HCT116 (cell line): ENCODE results near the gene CDON. TPM values are rescaled to one million over a fixed set of nuclear protein-coding genes. Genes with fewer than 3 reads are reported as not detected.

ENCODE experiments used
- ATAC-seq: fragments of 200-7000 bp; cut with Tn5 transposase; 2 replicates; pipeline ENCODE4 v1.9.1; 2020; ENCODE audit warnings: mild to moderate bottlenecking, moderate library complexity
- BruUV-seq: library from RNA; stranded (reverse); fragments of 400-500 nt; replicated peaks from 2 replicates; lab custom pipeline; 2021; lab: Mats Ljungman, UMichigan
- CTCF ChIA-PET: fragments of 300-600 bp; sonication (Branson Sonifier 250); formaldehyde crosslinking; loops from one replicate; lab custom pipeline; 2021; ENCODE audit warnings: antibody characterized with exemption; lab: Charles Lee
- POLR2A ChIA-PET: fragments of 300-600, 350-600 bp; sonication (Branson Sonifier 250); formaldehyde crosslinking; loops from one replicate; lab custom pipeline; 2021; ENCODE audit warnings: antibody characterized with exemption; lab: Charles Lee
- RAD21 ChIA-PET, 2 experiments: fragments of 300-600 bp; sonication (Branson Sonifier 250); formaldehyde crosslinking; loops; one replicate each; lab custom pipeline; 2023; ENCODE audit warnings: low total read pairs in 2 of 2; ENCODE audit not compliant: uncharacterized antibody in 2 of 2, unreplicated experiment in 2 of 2, low non-redundant PET in 1 of 2; lab: Charles Lee
- DNase-seq: peaks from one replicate; pipeline ENCODE4 v3.0.0-alpha.2; 2010; ENCODE audit warnings: low read depth, low spot score
- H2AFZ ChIP-seq: fragments of 200-600 bp; shearing (Covaris generic), sonication (generic); 2 replicates; pipeline ENCODE4 v1.6.1; 2017; ENCODE audit warnings: low read depth, mixed run types, mixed read lengths, antibody characterized with exemption, low read length; ENCODE audit not compliant: poor library complexity, severe bottlenecking
- H3K27ac ChIP-seq: 2 replicates; pipeline ENCODE4 v1.5.1; 2012; ENCODE audit warnings: low read depth, low read length
- H3K27me3 ChIP-seq: fragments of 200-600 bp; sonication (generic); 2 replicates; pipeline ENCODE4 v1.6.1; 2016; ENCODE audit warnings: mixed run types, low read length, mixed read lengths; ENCODE audit not compliant: insufficient read depth
- H3K36me3 ChIP-seq, 2 experiments: fragments of 200-500 bp in 1 of 2; fragments of 200-600 bp in 1 of 2; sonication (Bioruptor generic) in 1 of 2; sonication (generic) in 1 of 2; 2 replicates each; pipeline versions ENCODE4 v1.5.1 to v1.6.1; 2014 to 2016; ENCODE audit warnings: low read length in 2 of 2, inconsistent platforms in 1 of 2, mixed read lengths in 1 of 2, mixed run types in 1 of 2; ENCODE audit not compliant: insufficient read depth in 2 of 2, control insufficient read depth in 1 of 2
- H3K4me1 ChIP-seq, 2 experiments: fragments of 200-600 bp in 1 of 2; sonication (generic) in 1 of 2; 2 replicates each; pipeline versions ENCODE4 v1.5.1 to v1.6.1; 2012 to 2017; ENCODE audit warnings: low read length in 2 of 2, inconsistent platforms in 1 of 2, mild to moderate bottlenecking in 1 of 2, mixed read lengths in 1 of 2, mixed run types in 1 of 2, moderate library complexity in 1 of 2; ENCODE audit not compliant: insufficient read depth in 2 of 2, control insufficient read depth in 1 of 2
- H3K4me2 ChIP-seq: fragments of 200-600 bp; sonication (generic); 2 replicates; pipeline ENCODE4 v1.6.1; 2017; ENCODE audit warnings: mixed run types, low read length, mixed read lengths
- H3K4me3 ChIP-seq, 2 experiments: fragments of 200-600 bp in 1 of 2; sonication (generic) in 1 of 2; replicated peaks in 1 of 2; 2 replicates each; pipeline ENCODE4 v1.5.1; 2011 to 2016; ENCODE audit warnings: low read length in 2 of 2, control low read depth in 1 of 2, low read depth in 1 of 2, mild to moderate bottlenecking in 1 of 2, mixed read lengths in 1 of 2, mixed run types in 1 of 2
- H3K79me2 ChIP-seq: fragments of 200-600 bp; sonication (generic); 2 replicates; pipeline ENCODE4 v1.6.1; 2017; ENCODE audit warnings: mild to moderate bottlenecking, mixed run types, low read length, moderate library complexity, mixed read lengths; ENCODE audit not compliant: insufficient read depth
- H3K9ac ChIP-seq: fragments of 200-600 bp; sonication (generic); 2 replicates; pipeline ENCODE4 v1.6.1; 2016; ENCODE audit warnings: low read length, mixed read lengths
- H3K9me2 ChIP-seq: fragments of 200-600 bp; sonication (generic), shearing (Covaris generic); 2 replicates; pipeline ENCODE4 v1.6.1; 2017; ENCODE audit warnings: mixed run types, mild to moderate bottlenecking, moderate library complexity; ENCODE audit not compliant: insufficient read depth
- H3K9me3 ChIP-seq, 2 experiments: fragments of 200-500 bp in 1 of 2; fragments of 200-600 bp in 1 of 2; sonication (Bioruptor generic) in 1 of 2; sonication (generic) in 1 of 2; 2 replicates each; pipeline ENCODE4 v1.6.1; 2014 to 2017; ENCODE audit warnings: low read length in 2 of 2, mixed read lengths in 2 of 2, inconsistent platforms in 1 of 2, low read depth in 1 of 2, mild to moderate bottlenecking in 1 of 2, mixed run types in 1 of 2, moderate library complexity in 1 of 2; ENCODE audit not compliant: control insufficient read depth in 1 of 2, insufficient read depth in 1 of 2
- H4K20me1 ChIP-seq: fragments of 200-600 bp; sonication (generic), shearing (Covaris generic); 2 replicates; pipeline ENCODE4 v1.6.1; 2017; ENCODE audit warnings: mixed run types, mild to moderate bottlenecking, moderate library complexity; ENCODE audit not compliant: insufficient read depth
- CBX3 ChIP-seq: IDR thresholded peaks from 2 replicates; pipeline ENCODE4 v1.6.1; 2012; ENCODE audit warnings: low read depth
- CEBPB ChIP-seq: IDR thresholded peaks from 2 replicates; pipeline ENCODE4 v1.6.1; 2012; ENCODE audit warnings: low read depth
- CTCF ChIP-seq, 3 experiments: fragments of 200-600 bp in 1 of 3; sonication (generic) in 1 of 3; IDR thresholded peaks in 2 of 3; conservative IDR thresholded peaks in 1 of 3; 2 replicates each; pipeline ENCODE4 v1.5.1; 2012 to 2017; ENCODE audit warnings: low read depth in 2 of 3, low read length in 2 of 3, antibody characterized with exemption in 1 of 3, borderline replicate concordance in 1 of 3, control low read depth in 1 of 3, mild to moderate bottlenecking in 1 of 3, mixed read lengths in 1 of 3, mixed run types in 1 of 3, moderate library complexity in 1 of 3; ENCODE audit not compliant: insufficient read depth in 1 of 3
- EGR1 ChIP-seq: IDR thresholded peaks from 2 replicates; pipeline ENCODE4 v1.6.1; 2012; ENCODE audit warnings: low read depth
- EZH2phosphoT487 ChIP-seq: fragments of 200-600 bp; IDR thresholded peaks from 2 replicates; pipeline ENCODE4 v1.6.1; 2018; ENCODE audit warnings: antibody characterized with exemption, borderline replicate concordance
- FOSL1 ChIP-seq: IDR thresholded peaks from 2 replicates; pipeline ENCODE4 v1.6.1; 2012; ENCODE audit warnings: low read depth
- MAX ChIP-seq: IDR thresholded peaks from 2 replicates; pipeline ENCODE4 v1.6.1; 2012
- POLR2A ChIP-seq: IDR thresholded peaks from 2 replicates; pipeline ENCODE4 v1.7.0; 2011; ENCODE audit warnings: borderline replicate concordance; ENCODE audit not compliant: insufficient read depth, insufficient read length; ENCODE audit errors: extremely low read depth
- POLR2AphosphoS5 ChIP-seq: IDR thresholded peaks from 2 replicates; pipeline ENCODE4 v1.6.1; 2011; ENCODE audit warnings: mild to moderate bottlenecking, low read depth, low read length, moderate library complexity
- RAD21 ChIP-seq: IDR thresholded peaks from 2 replicates; pipeline ENCODE4 v1.6.1; 2012; ENCODE audit warnings: low read depth, mild to moderate bottlenecking
- SIN3A ChIP-seq: IDR thresholded peaks from 2 replicates; pipeline ENCODE4 v1.6.1; 2012; ENCODE audit warnings: low read depth
- SP1 ChIP-seq: IDR thresholded peaks from 2 replicates; pipeline ENCODE4 v1.6.1; 2012; ENCODE audit warnings: low read depth
- SRF ChIP-seq: IDR thresholded peaks from 2 replicates; pipeline ENCODE4 v1.6.1; 2012; ENCODE audit warnings: low read depth
- TCF7L2 ChIP-seq: IDR thresholded peaks from 2 replicates; pipeline ENCODE4 v1.7.0; 2011; ENCODE audit warnings: borderline replicate concordance, inconsistent platforms; ENCODE audit not compliant: insufficient read depth, insufficient read length; ENCODE audit errors: extremely low read depth
- YY1 ChIP-seq: IDR thresholded peaks from 2 replicates; pipeline ENCODE4 v1.6.1; 2011; ENCODE audit warnings: low read length, low read depth, moderate library complexity, mild to moderate bottlenecking; ENCODE audit not compliant: insufficient replicate concordance; ENCODE audit errors: extremely low read depth
- ZBTB33 ChIP-seq: IDR thresholded peaks from 2 replicates; pipeline ENCODE4 v1.6.1; 2011; ENCODE audit warnings: mild to moderate bottlenecking, low read length, moderate library complexity; ENCODE audit not compliant: insufficient replicate concordance; ENCODE audit errors: extremely low read depth
- ZFX ChIP-seq: fragments of 450-650 bp; IDR thresholded peaks from 2 replicates; pipeline ENCODE4 v1.6.1; 2017
- ZNF274 ChIP-seq: fragments of 200-500 bp; sonication (Bioruptor generic); IDR thresholded peaks from 2 replicates; pipeline ENCODE4 v1.6.1; 2014; ENCODE audit warnings: mild to moderate bottlenecking, low read depth, low read length, inconsistent platforms
- intact Hi-C: fragments of 100-400 bp; cut with micrococcal nuclease; formaldehyde crosslinking; loops from 2 replicates; pipeline ENCODE4 v1.10.0; 2022
- total RNA-seq: library from RNA; stranded (reverse); gene quantifications from one replicate; pipeline ENCODE4 v1.2.1, GENCODE V29; 2021; ENCODE audit not compliant: unreplicated experiment

Gene CDON
- total RNA-seq, 1 experiment from 2014 or later: 16.9 TPM

GRCh38 chr11:126012852-126013251 lies 49.8 kb downstream of the CDON start:
- Histone ChIP-seq H3K4me1 (peaks cover 0 to 1% of the 10 kb centered on the region in 2 experiments; a peak in 1 of 4 replicates), H3K27ac (no peak overlapping the region), H3K79me2 (no peaks in the 10 kb centered on the region), H3K9me3 (no peaks in the 10 kb centered on the region), H3K27me3 (no peaks in the 10 kb centered on the region), H3K4me2 (no peak overlapping the region), H4K20me1 (no peaks in the 10 kb centered on the region), H3K4me3 (no peak overlapping the region), H2AFZ (no peak overlapping the region), H3K36me3 (no peaks in the 10 kb centered on the region; a peak in 1 of 4 replicates), H3K9me2 (no peaks in the 10 kb centered on the region), H3K9ac (no peak overlapping the region)
- ATAC-seq: no peak
- RAD21 ChIA-PET: no interaction called here
- intact Hi-C loops: no loop called here
- CTCF ChIA-PET: no interaction called here
- TF ChIP-seq CTCF (IDR thresholded peaks at IDR 0.05 in 2 of 3, conservative IDR thresholded peaks at IDR 0.05 in 1 of 3; ENCODE audit: borderline replicate concordance in 1 of 3, insufficient read depth in 1 of 3, low read depth in 2 of 3, low read length in 2 of 3) (no peak), SIN3A (no peak), FOSL1 (no peak), SP1 (no peak), ZBTB33 (no peak), POLR2AphosphoS5 (no peak), TCF7L2 (no peak), RAD21 (no peak), SRF (no peak), POLR2A (no peak), MAX (no peak), EGR1 (no peak), EZH2phosphoT487 (no peak), ZNF274 (no peak), CBX3 (no peak), YY1 (no peak), ZFX (no peak), CEBPB (no peak)
- DNase-seq: no peak
- no TSS peak for BruUV-seq
- POLR2A ChIA-PET: no interaction called here
